HepG2 (cell line): Measurements from ENCODE around the gene ACTN1. TPM values are rescaled to one million over a fixed set of nuclear protein-coding genes. Genes with fewer than 3 reads are reported as not detected.
"Not testable (repeated sequence)": the region's sequence is repeated elsewhere in the genome, so short reads cannot be mapped to it uniquely, and the experiment has no call there.

ENCODE experiments used
- ATAC-seq: fragments of 200-7000 bp; cut with Tn5 transposase; 3 replicates; pipeline ENCODE4 v1.9.1; 2020; ENCODE audit warnings: mild to moderate bottlenecking, moderate library complexity
- BruUV-seq: library from RNA; stranded (reverse); fragments of 400-500 nt; replicated peaks from 2 replicates; lab custom pipeline; 2021; lab: Mats Ljungman, UMichigan
- CTCF ChIA-PET: fragments of 300-600 bp; formaldehyde crosslinking; extraction: SDS; loops from one replicate; lab custom pipeline; 2021; ENCODE audit warnings: low total read pairs, inconsistent platforms, low intra/inter-chr PET ratio; lab: Yijun Ruan, JAX
- POLR2A ChIA-PET: fragments of 350-600 bp; sonication (Branson Sonifier 250); formaldehyde crosslinking; loops from one replicate; lab custom pipeline; 2020; ENCODE audit warnings: antibody characterized with exemption, inconsistent platforms; lab: Yijun Ruan, JAX
- DNase-seq: peaks from one replicate; pipeline ENCODE4 v3.0.0-alpha.2; 2015; ENCODE audit warnings: low spot score
- FAIRE-seq: peaks from 3 replicates; lab custom pipeline; 2011; peaks lifted over from hg19 to GRCh38; lab: Jason Lieb, UNC
- H2AFZ ChIP-seq: one replicate; pipeline ENCODE4 v1.6.1; 2011; ENCODE audit warnings: low read length, inconsistent platforms
- H3K27ac ChIP-seq: fragments of 300-600 bp; 3 replicates; pipeline ENCODE4 v1.8.0; 2011; ENCODE audit warnings: mixed run types, mild to moderate bottlenecking, mixed read lengths, low read length, inconsistent platforms; ENCODE audit not compliant: insufficient read depth; ENCODE audit errors: extremely low read length
- H3K27me3 ChIP-seq, 2 experiments: fragments of 200-600 bp in 1 of 2; 2 replicates in 1 of 2; 3 replicates in 1 of 2; pipeline versions ENCODE4 v1.6.0 to v1.8.0; 2011; ENCODE audit warnings: low read length in 2 of 2, mild to moderate bottlenecking in 2 of 2, moderate library complexity in 2 of 2, inconsistent platforms in 1 of 2; ENCODE audit not compliant: insufficient read depth in 2 of 2, control insufficient read depth in 1 of 2
- H3K36me3 ChIP-seq, 2 experiments: fragments of 200-600 bp in 1 of 2; replicated peaks in 1 of 2; 2 replicates in 1 of 2; 3 replicates in 1 of 2; pipeline versions ENCODE4 v1.5.1 to v1.8.0; 2011; ENCODE audit warnings: low read length in 2 of 2, inconsistent platforms in 1 of 2; ENCODE audit not compliant: insufficient read depth in 2 of 2, control insufficient read depth in 1 of 2
- H3K4me1 ChIP-seq: 2 replicates; pipeline ENCODE4 v1.5.1; 2012; ENCODE audit warnings: low read length, inconsistent platforms; ENCODE audit not compliant: insufficient read depth
- H3K4me2 ChIP-seq: 2 replicates; pipeline ENCODE4 v1.6.0; 2011; ENCODE audit warnings: low read depth, low read length, inconsistent platforms
- H3K4me3 ChIP-seq, 3 experiments: fragments of 200-600 bp in 1 of 3; sonication (generic), shearing (Covaris generic) in 1 of 3; replicated peaks in 1 of 3; 2 replicates each; pipeline ENCODE4 v1.5.1; 2011 to 2016; ENCODE audit warnings: low read length in 3 of 3, inconsistent platforms in 2 of 3, low read depth in 2 of 3, mild to moderate bottlenecking in 2 of 3, control low read depth in 1 of 3, mixed read lengths in 1 of 3; ENCODE audit not compliant: insufficient read depth in 1 of 3
- H3K79me2 ChIP-seq: one replicate; pipeline ENCODE4 v1.6.1; 2011; ENCODE audit warnings: low read length, inconsistent platforms; ENCODE audit not compliant: insufficient read depth
- H3K9ac ChIP-seq: 2 replicates; pipeline ENCODE4 v1.6.0; 2011; ENCODE audit warnings: mild to moderate bottlenecking, low read depth, low read length, inconsistent platforms; ENCODE audit not compliant: insufficient read depth
- H3K9me3 ChIP-seq: 2 replicates; pipeline ENCODE4 v1.5.1; 2012; ENCODE audit warnings: mild to moderate bottlenecking, low read length
- H4K20me1 ChIP-seq: 2 replicates; pipeline ENCODE4 v1.6.0; 2011; ENCODE audit warnings: inconsistent platforms, mild to moderate bottlenecking, low read length, moderate library complexity; ENCODE audit not compliant: insufficient read depth
- CEBPB ChIP-seq: IDR thresholded peaks from 2 replicates; pipeline ENCODE4 v1.6.1; 2011; ENCODE audit warnings: low read depth, low read length, improper control_type of control experiment, borderline replicate concordance
- SETDB1 ChIP-seq: sonication (generic); formaldehyde crosslinking; IDR thresholded peaks from 2 replicates; pipeline ENCODE4 v1.5.1; 2020; ENCODE audit warnings: missing genetic modification reagents, mild to moderate bottlenecking, borderline replicate concordance
- WGBS: methylation state at CpG from one replicate; pipeline ENCODE4 v1.1.6; 2017; ENCODE audit warnings: low lambda C conversion rate; 5-methylcytosine and 5-hydroxymethylcytosine counted together
- in situ Hi-C: cut with HindIII; loops from 2 replicates; pipeline ENCODE4 v1.10.0; 2017; ENCODE audit warnings: low pct_unique_long_range_greater_than_20kb; ENCODE audit not compliant: extremely low pct_ligation_motif_present
- intact Hi-C: fragments of 100-400 bp; cut with micrococcal nuclease; formaldehyde crosslinking; loops from one replicate; pipeline ENCODE4 v1.10.0; 2022; ENCODE audit not compliant: unreplicated experiment
- polyA plus RNA-seq, 8 experiments: library from polyadenylated mRNA; depleted of rRNA in 3 of 8; stranded (reverse) in 7 of 8; unstranded in 1 of 8; fragments of >200 nt; fragmentation: Illumina TruSeq in 4 of 8; extraction: Trizol in 4 of 8; gene quantifications; 2 replicates each; pipeline versions ENCODE4 v1.2.1 to v1.2.3, GENCODE V29; 2011 to 2016; ENCODE audit warnings: low read depth in 4 of 8, missing spikeins in 1 of 8, mixed read lengths in 1 of 8; ENCODE audit not compliant: insufficient read depth in 1 of 8
- total RNA-seq, 5 experiments: library from RNA; depleted of rRNA; stranded (reverse); fragments of >200 nt; fragmentation: Illumina TruSeq; extraction: Trizol; gene quantifications; 2 replicates each; pipeline ENCODE4 v1.2.3, GENCODE V29; 2016; ENCODE audit warnings: low read depth in 1 of 5

The ACTN1 gene
- total and polyA plus RNA-seq, 2 of the 13 experiments (the other 11 are each of a cell fraction or from before 2014, with no cell fraction given), result 58.6 to 162 TPM

- H3K27ac ChIP-seq, DNase-seq, ATAC-seq, H3K79me2 ChIP-seq, H2AFZ ChIP-seq, H3K4me1 ChIP-seq, intact Hi-C loops, H3K9ac ChIP-seq, H3K27me3 ChIP-seq, H3K4me2 ChIP-seq, BruUV-seq, FAIRE-seq, CTCF ChIA-PET, H3K9me3 ChIP-seq, H3K36me3 ChIP-seq, POLR2A ChIA-PET, H3K4me3 ChIP-seq, in situ Hi-C loops, H4K20me1 ChIP-seq: not testable (repeated sequence)
- WGBS, result 46% methylated on average over 4 of the region's 4 CpGs
Observed at GRCh38 chr14:68847640-68848039, 131.5 kb downstream of the ACTN1 start.

DNA sequence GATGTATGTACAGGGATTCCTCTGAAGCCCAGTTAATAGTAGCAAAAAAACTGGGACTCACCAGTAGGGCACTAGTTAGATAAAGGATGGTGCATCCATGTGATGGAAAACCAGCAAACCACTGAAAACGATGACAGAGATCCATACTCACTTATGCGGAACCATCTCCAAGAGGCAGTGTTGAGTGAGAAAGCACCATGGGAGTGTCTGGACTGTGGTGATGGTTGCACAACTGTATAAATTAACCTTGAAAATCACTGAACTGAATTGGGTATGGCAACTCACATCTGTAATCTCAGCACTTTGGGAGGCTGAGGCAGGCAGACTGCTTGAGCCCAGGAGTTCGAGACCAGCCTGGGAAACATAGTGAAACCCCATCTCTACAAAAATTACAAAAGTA, 132.6 kb downstream of the ACTN1 start:
- in situ Hi-C loops, result no loop called here
- POLR2A ChIA-PET, result no interaction called here
- intact Hi-C loops, result no loop called here

More for the DNA sequence above, 132.6 kb downstream of the ACTN1 start:
- Histone ChIP-seq H3K4me1 (0 out of 2 replicates have a peak, but pooled peaks cover 8% of the 10 kb centered on the region), H2AFZ (no peak overlapping the region), H3K36me3 (no peaks in the 10 kb centered on the region), H3K9ac (no peak overlapping the region), H3K27me3 (no peaks in the 10 kb centered on the region), H4K20me1 (no peaks in the 10 kb centered on the region), H3K79me2 (no peaks in the 10 kb centered on the region), H3K4me3 (no peak overlapping the region), H3K27ac (no peak overlapping the region), H3K9me3 (no peaks in the 10 kb centered on the region), H3K4me2 (no peak overlapping the region)
- BruUV-seq, result no TSS peak
- WGBS, result 49% methylated on average over 3 of the region's 3 CpGs
- ATAC-seq (no peak), DNase-seq (no peak), FAIRE-seq (no peak)
- CTCF ChIA-PET, result no interaction called here
- no peak for TF ChIP-seq SETDB1 (CRISPR knock-in tag)
- peak; percentile 48; the same call in 1 of the 2 replicates for TF ChIP-seq CEBPB
